Left kidney (tissue), 2 donors: ENCODE data around the gene SLC25A44. TPM values are rescaled to one million over a fixed set of nuclear protein-coding genes. Genes with fewer than 3 reads are reported as not detected.
"Not testable (repeated sequence)": the region's sequence is repeated elsewhere in the genome, so short reads cannot be mapped to it uniquely, and the experiment has no call there.

ENCODE experiments used
- DNase-seq: peaks from one replicate; pipeline ENCODE4 v3.0.0-alpha.2; 2013
- polyA plus RNA-seq: library from polyadenylated mRNA; unstranded; fragments of 120-200 nt; gene quantifications from one replicate; pipeline ENCODE4 v1.2.1, GENCODE V29; 2013; ENCODE audit not compliant: insufficient read length

Gene SLC25A44
- polyA plus RNA-seq, 1 donor: 34.9 TPM

- DNase-seq: no peak
Measured at GRCh38 chr1:156162430-156163037, 31.4 kb upstream of the SLC25A44 start.

GRCh38 chr1:156163712-156164111, 30.2 kb upstream of the SLC25A44 start:
- no peak for DNase-seq

GRCh38 chr1:156164125-156164831, 29.6 kb upstream of the SLC25A44 start:
- no peak for DNase-seq

GRCh38 chr1:156165083-156165482, 28.8 kb upstream of the SLC25A44 start:
- no peak for DNase-seq

- DNase-seq: no peak
Measured at GRCh38 chr1:156167536-156167935, 26.4 kb upstream of the SLC25A44 start.

GRCh38 chr1:156172696-156173470, 21.0 kb upstream of the SLC25A44 start:
- no peak for DNase-seq

GRCh38 chr1:156176610-156177210, 17.2 kb upstream of the SLC25A44 start:
- no peak for DNase-seq

GRCh38 chr1:156177919-156178654, 15.8 kb upstream of the SLC25A44 start:
- no peak for DNase-seq

- no peak for DNase-seq
Measured at GRCh38 chr1:156180471-156180870, 13.4 kb upstream of the SLC25A44 start.

GRCh38 chr1:156181391-156181924, 12.4 kb upstream of the SLC25A44 start:
- not testable (repeated sequence) for DNase-seq

GRCh38 chr1:156182010-156182779, 11.7 kb upstream of the SLC25A44 start:
- DNase-seq: not testable (repeated sequence)

- not testable (repeated sequence) for DNase-seq
Measured at GRCh38 chr1:156186347-156187177, 7.3 kb upstream of the SLC25A44 start.

GRCh38 chr1:156190265-156190664, 3.6 kb upstream of the SLC25A44 start:
- DNase-seq: not testable (repeated sequence)

GRCh38 chr1:156191292-156191964, 2.5 kb upstream of the SLC25A44 start:
- no peak for DNase-seq

GRCh38 chr1:156193208-156193487, 756 bp upstream of the SLC25A44 start:
- DNase-seq: no peak

GRCh38 chr1:156194300-156194652, 372 bp downstream of the SLC25A44 start:
- no peak for DNase-seq

GRCh38 chr1:156195853-156196252, 1.9 kb downstream of the SLC25A44 start:
- no peak for DNase-seq

GRCh38 chr1:156196445-156196844, 2.5 kb downstream of the SLC25A44 start:
- no peak for DNase-seq

GRCh38 chr1:156198831-156199349, 5.0 kb downstream of the SLC25A44 start:
- no peak for DNase-seq
